ENCODE results near the gene LLCFC1. TPM values are rescaled to one million over a fixed set of nuclear protein-coding genes. Genes with fewer than 3 reads are reported as not detected.

The LLCFC1 gene
- total RNA-seq, 1 experiment from 2014 or later, result not detected

GRCh38 chr7:142943706-142944268 lies 4.5 kb downstream of the LLCFC1 start:
- DNase-seq (ENCODE audit: low spot score), result no peak
- CTCF ChIA-PET, result no interaction called here
- no peaks in the 10 kb centered on the region for H3K9me3 ChIP-seq (ENCODE audit: low read depth, low read length, poor library complexity, severe bottlenecking)
- no peaks in the 10 kb centered on the region for H3K27me3 ChIP-seq (replicated peaks; ENCODE audit: insufficient read depth, low read depth, low read length, poor library complexity)
- H3K4me3 ChIP-seq (ENCODE audit: low read depth, low read length, poor library complexity, severe bottlenecking), result no peak overlapping the region
- no peaks in the 10 kb centered on the region for H3K4me1 ChIP-seq (ENCODE audit: insufficient read depth, low read length, poor library complexity, severe bottlenecking)
- POLR2A ChIA-PET (ENCODE audit: low non-redundant PET), result no interaction called here
- TF ChIP-seq EZH2 (IDR thresholded peaks at IDR 0.05; ENCODE audit: borderline replicate concordance, low read depth, low read length, poor library complexity, severe bottlenecking) (no peak), CTCF (conservative IDR thresholded peaks at IDR 0.05; ENCODE audit: low read depth, low read length) (no peak)
- H3K27ac ChIP-seq (ENCODE audit: low read depth, low read length, poor library complexity, severe bottlenecking), result no peak overlapping the region
- BruUV-seq (replicated peaks), result no TSS peak
- intact Hi-C loops (cut with micrococcal nuclease; ENCODE audit: unreplicated experiment), result loop anchor here (10.0 kb wide), 1 partner anchor 1159 kb away; no protein-coding TSS in a partner anchor
- H3K36me3 ChIP-seq (ENCODE audit: insufficient read depth, low read length, poor library complexity, severe bottlenecking), result no peaks in the 10 kb centered on the region

GRCh38 chr7:142945001-142945400 lies 5.7 kb downstream of the LLCFC1 start:
- ChIA-PET POLR2A (ENCODE audit: low non-redundant PET) (no interaction called here), CTCF (no interaction called here)
- Histone ChIP-seq H3K4me3 (ENCODE audit: low read depth, low read length, poor library complexity, severe bottlenecking) (no peak overlapping the region), H3K4me1 (ENCODE audit: insufficient read depth, low read length, poor library complexity, severe bottlenecking) (no peaks in the 10 kb centered on the region), H3K36me3 (ENCODE audit: insufficient read depth, low read length, poor library complexity, severe bottlenecking) (no peaks in the 10 kb centered on the region), H3K27ac (ENCODE audit: low read depth, low read length, poor library complexity, severe bottlenecking) (no peak overlapping the region), H3K27me3 (replicated peaks; ENCODE audit: insufficient read depth, low read depth, low read length, poor library complexity) (peaks cover 2% of the 10 kb centered on the region), H3K9me3 (ENCODE audit: low read depth, low read length, poor library complexity, severe bottlenecking) (no peaks in the 10 kb centered on the region)
- TF ChIP-seq EZH2 (IDR thresholded peaks at IDR 0.05; ENCODE audit: borderline replicate concordance, low read depth, low read length, poor library complexity, severe bottlenecking), result no peak
- no peak for TF ChIP-seq CTCF (conservative IDR thresholded peaks at IDR 0.05; ENCODE audit: low read depth, low read length)
- DNase-seq (ENCODE audit: low spot score), result no peak
- intact Hi-C loops (cut with micrococcal nuclease; ENCODE audit: unreplicated experiment), result loop anchor here (10.0 kb wide), 1 partner anchor 1160 kb away; no protein-coding TSS in a partner anchor
- no TSS peak for BruUV-seq (replicated peaks)

- intact Hi-C loops (cut with micrococcal nuclease; ENCODE audit: unreplicated experiment), result loop anchor here (10.0 kb wide), 1 partner anchor 1164 kb away; no protein-coding TSS in a partner anchor
- TF ChIP-seq EZH2 (IDR thresholded peaks at IDR 0.05; ENCODE audit: borderline replicate concordance, low read depth, low read length, poor library complexity, severe bottlenecking), result no peak
- TF ChIP-seq CTCF (conservative IDR thresholded peaks at IDR 0.05; ENCODE audit: low read depth, low read length), result no peak
- POLR2A ChIA-PET (ENCODE audit: low non-redundant PET), result no interaction called here
- H3K36me3 ChIP-seq (ENCODE audit: insufficient read depth, low read length, poor library complexity, severe bottlenecking), result no peaks in the 10 kb centered on the region
- H3K27me3 ChIP-seq (replicated peaks; ENCODE audit: insufficient read depth, low read depth, low read length, poor library complexity), result peaks cover 2% of the 10 kb centered on the region
- DNase-seq (ENCODE audit: low spot score), result no peak
- no peaks in the 10 kb centered on the region for H3K9me3 ChIP-seq (ENCODE audit: low read depth, low read length, poor library complexity, severe bottlenecking)
- no peaks in the 10 kb centered on the region for H3K4me1 ChIP-seq (ENCODE audit: insufficient read depth, low read length, poor library complexity, severe bottlenecking)
- CTCF ChIA-PET, result no interaction called here
- no peak overlapping the region for H3K4me3 ChIP-seq (ENCODE audit: low read depth, low read length, poor library complexity, severe bottlenecking)
- no peak overlapping the region for H3K27ac ChIP-seq (ENCODE audit: low read depth, low read length, poor library complexity, severe bottlenecking)
- BruUV-seq (replicated peaks), result no TSS peak
Measured at GRCh38 chr7:142948603-142949002, 9.3 kb downstream of the LLCFC1 start.
